HG03045 (cell line): Measurements from ENCODE around the gene ASCL5.

ENCODE experiments used
- ATAC-seq: cut with Tn5 transposase; IDR thresholded peaks from one replicate; pipeline ENCODE4 v1.9.1; 2021; ENCODE audit warnings: mild to moderate bottlenecking, moderate library complexity; ENCODE audit not compliant: unreplicated experiment

Gene ASCL5

DNA sequence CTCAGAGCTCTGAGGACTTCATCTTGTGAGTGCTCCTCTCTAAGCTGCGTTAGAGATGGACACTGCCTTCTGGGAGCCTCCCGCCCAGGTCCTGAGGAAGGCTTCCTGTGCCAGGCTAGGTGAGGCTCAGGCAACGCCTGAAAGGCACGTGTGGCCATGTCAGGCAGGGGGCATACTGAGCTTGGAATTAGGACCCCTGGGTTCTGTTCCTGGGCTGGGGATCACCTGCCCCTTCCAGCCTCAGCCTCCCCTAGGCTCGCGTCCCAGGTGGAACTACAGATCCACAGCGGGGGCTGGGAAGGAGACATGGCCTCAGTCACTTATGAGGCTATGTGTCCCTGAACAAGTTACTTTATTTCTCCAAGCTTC is 10.0 kb upstream of the ASCL5 start:
- no peak for ATAC-seq

DNA sequence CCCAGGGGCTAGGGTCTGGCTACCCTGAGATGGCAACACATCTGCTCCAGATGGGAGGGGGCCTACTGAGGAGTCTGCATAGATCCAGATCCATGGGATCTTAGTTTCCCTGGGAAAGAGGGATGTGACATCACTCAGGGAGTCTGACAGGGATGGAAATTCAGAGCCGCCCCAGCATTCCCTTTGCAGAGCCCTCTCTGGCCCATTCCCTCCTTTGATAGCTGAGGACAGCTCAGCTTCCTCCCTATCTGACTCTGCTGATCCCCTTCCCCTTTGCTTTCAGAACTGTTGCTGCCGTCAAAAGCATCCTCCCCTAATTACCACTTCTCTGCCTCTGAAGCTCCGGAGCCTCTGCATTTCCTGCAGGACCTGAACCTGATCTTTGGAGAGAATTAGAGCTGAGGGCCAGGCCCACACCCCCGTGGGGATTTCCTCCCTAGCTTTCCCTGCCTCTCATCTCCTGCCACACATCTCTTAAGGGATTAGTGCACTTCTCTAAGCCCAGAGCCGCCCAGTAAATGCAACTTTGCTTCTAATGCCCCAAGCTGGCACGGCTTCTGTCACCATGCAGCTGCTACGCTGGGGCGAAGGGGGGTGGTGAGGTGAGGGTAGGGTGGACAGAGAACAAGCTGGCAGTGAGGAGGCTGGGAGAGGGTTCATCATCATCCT is 9.5 kb upstream of the ASCL5 start:
- no peak for ATAC-seq

DNA sequence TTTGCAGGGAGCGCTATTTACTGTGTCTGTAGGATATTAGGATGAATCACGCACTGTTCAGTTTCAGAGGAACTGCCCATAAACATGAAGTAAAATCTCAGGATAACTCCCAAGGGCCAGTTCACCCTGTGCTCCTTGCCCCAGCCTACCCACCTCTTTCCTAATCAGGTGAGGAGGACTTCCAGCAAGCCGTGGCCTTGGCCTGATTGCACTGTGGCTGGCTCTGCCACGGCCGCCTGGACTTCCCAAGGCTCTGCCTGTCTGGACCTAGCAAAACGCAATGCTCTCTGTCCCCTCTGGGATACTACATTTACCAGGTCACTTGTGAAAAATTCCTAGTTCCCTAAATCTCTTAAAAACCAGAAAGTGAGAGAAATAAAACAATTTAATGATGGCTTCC is 7.4 kb upstream of the ASCL5 start:
- no peak for ATAC-seq

- ATAC-seq, result no peak
These were observed 4.4 kb upstream of the ASCL5 start for GRCh38 chr1:201131398-201131797.

DNA sequence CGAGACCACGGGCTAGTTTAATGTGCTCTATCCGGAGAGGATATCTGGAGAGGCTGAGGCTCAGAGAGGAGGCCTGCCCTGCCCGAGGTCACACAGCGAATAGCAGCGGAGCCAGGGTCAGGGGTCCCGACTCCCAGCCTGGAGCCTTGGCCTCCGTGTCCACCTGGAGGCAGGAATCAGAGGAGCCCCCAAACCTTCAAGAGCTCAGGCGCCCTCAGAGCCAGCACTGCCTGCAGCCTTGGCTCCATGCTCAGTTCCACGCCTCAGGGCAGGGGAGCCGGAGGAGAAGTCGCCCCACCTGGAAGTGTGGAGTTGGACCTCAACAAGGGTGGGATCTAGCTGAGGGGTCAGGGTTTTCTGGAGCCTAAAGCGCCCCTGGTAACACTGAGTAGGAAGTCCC is 2.0 kb upstream of the ASCL5 start:
- ATAC-seq, result no peak

DNA sequence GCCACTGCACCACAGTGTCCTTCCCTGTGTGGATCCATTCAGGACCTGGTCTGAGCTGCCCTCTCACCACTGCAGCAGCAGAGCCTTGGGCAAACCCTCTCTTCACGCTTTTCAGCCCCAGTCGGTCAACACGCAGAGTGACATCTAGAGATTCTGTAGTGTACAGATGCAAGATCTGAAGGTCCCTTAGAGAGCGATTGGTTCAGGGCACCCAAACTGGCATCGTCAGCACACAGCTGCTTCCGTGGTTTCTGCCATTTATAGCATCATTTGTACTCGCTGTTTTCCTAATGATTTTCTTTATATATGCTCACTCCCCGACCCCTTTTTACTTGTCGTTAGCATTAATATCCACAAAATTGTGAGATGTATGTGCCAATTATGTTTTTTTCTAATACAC is 1.5 kb upstream of the ASCL5 start:
- ATAC-seq, result no peak

DNA sequence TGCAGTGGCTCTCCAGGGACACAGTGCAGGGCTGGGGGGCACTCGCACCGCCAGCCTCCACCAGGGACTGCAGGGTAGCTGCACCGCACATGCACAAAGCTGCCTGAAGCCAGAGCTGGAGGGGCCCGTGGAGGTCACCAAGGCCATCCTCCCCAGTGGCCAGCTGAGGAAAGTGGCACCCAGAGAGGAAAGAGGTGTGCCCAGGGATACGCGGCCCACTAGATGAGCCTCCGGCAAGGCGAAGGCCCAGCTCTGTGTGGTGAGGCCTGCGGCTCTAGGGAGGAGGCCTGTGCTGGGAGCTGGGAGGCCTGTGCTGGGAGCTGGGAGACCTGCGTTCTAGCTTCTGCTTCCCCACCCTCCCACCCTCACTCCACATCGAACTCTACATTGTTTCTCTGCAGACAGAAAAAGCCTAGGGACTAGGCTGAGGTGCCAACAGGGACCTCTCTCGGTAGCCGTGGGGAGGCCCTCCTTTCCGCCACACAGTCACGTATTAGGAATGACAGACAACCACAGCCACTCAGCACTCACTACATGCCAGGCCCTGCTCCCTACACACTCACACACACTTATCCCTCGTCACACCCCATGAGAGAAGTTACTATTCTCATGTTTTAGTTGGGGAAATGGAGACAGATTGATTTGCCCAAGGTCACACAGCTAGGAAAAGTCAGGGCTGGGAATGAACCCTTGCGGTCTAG is 921 bp upstream of the ASCL5 start:
- ATAC-seq, result no peak

GRCh38 chr1:201126463-201126831 is 537 bp downstream of the ASCL5 start:
- no peak for ATAC-seq

DNA sequence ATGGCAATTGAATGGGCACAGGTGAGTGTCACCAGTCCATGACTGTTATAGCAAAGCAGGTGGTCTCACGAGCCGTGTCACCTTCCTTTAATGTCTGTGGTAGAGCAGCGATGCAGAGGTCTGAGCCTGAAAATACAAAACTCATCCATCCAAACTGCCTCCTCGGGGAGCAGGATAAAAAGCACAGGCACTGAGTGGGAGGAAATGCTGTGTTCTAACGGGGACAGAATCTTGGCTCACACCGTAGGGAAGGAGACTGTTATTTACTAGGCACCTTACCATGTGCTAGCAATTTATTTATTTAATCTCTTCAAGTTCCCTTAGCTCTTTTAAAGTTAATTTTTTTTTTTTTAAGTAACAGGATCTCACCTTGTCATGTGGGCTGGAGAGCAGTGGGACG is 1.2 kb downstream of the ASCL5 start:
- ATAC-seq, result no peak

DNA sequence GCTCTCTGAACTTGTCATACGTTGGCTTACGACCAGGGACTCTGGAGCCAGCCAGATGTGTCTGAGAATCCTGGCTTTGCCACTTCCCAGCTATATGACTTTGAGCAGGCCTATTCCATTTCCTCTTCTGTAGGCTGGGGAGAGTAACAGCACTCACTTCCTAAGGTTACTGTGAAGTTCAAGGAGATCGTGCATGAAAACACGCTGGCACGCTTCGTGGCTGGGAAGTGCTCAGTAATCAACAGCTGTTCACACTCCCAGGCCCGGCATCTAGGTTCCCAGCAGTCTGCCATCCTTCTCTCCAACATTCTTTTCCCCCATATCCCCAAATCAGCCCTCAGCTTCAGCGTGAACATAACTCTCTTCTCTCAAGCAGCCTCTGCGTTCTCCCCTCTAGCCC is 2.0 kb downstream of the ASCL5 start:
- no peak for ATAC-seq

GRCh38 chr1:201123866-201124265 is 3.1 kb downstream of the ASCL5 start:
- no peak for ATAC-seq

- no peak for ATAC-seq
These were observed 4.5 kb downstream of the ASCL5 start for GRCh38 chr1:201122321-201122957.

GRCh38 chr1:201119206-201120197 is 7.5 kb downstream of the ASCL5 start:
- no peak for ATAC-seq

DNA sequence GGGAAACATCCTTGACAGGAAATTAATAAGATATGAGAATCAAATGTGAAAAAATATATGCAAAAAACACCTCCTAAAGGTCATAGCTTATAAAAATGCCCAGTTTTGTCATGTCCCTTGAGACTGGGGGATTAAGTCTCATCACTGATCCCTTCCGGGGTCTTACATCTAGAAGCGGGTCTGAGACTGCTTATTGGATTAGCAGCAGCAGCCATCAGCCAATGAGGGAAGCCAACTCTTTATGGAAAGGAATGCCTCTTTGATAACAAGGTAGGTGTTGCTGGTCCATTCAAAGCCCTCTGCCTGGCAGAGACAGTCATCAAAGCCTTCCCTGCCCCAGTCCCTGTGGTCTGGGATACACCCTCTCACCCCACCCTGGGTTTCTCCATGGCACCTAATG is 10.9 kb downstream of the ASCL5 start:
- no peak for ATAC-seq

DNA sequence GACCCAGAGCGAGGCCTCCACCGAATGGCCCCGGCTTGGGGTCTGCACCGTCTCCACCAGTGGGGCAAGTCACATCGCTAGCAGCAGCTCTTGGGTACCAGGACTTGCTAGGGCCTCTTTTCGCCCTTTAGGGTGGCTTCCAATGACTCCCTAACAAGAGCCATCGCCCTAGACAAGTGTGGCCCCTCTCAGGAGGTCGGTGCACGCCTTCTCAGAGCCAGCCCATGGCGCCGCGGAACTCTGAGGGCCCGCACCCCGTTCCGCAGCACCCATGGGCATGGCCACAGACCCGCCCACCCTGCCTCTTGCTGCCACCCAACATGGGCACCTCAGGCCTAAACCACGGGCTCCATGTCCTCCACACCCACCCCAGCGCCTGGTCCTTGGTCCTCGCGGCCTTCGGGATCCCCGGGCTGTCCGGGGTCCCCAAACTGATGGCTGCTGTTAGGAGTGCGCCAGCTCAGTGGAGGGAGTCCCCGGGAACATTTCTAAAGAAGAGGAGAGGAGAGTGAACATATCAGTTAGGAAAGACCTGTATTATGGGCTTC is 11.5 kb downstream of the ASCL5 start:
- no peak for ATAC-seq

- ATAC-seq, result peak; percentile 81
These were observed 12.5 kb downstream of the ASCL5 start for GRCh38 chr1:201114245-201115131.

- ATAC-seq, result no peak
These were observed 13.3 kb downstream of the ASCL5 start for GRCh38 chr1:201113451-201114244.

GRCh38 chr1:201112926-201113325 is 14.1 kb downstream of the ASCL5 start:
- ATAC-seq, result no peak

- ATAC-seq, result no peak
These were observed 14.7 kb downstream of the ASCL5 start, which contains the start of gene CACNA1S for GRCh38 chr1:201112173-201112731. CACNA1S (minus strand) TSS chr1:201112426; CDS start chr1:201112339, 87 bp downstream.
